Mesothelial cell of epicardium (in vitro differentiated cells): Measurements from ENCODE around the gene HSD17B4. TPM values are rescaled to one million over a fixed set of nuclear protein-coding genes. Genes with fewer than 3 reads are reported as not detected.
A peak's percentile ranks its signal among the peaks of the same experiment; 100 is the strongest.
"Not testable (repeated sequence)": the region's sequence is repeated elsewhere in the genome, so short reads cannot be mapped to it uniquely, and the experiment has no call there.

ENCODE experiments used
- DNase-seq, 2 experiments: peaks; one replicate each; pipeline ENCODE4 v3.0.0; 2021; ENCODE audit warnings: low spot score in 2 of 2; ENCODE audit not compliant: unreplicated experiment in 2 of 2
- H3K27ac Mint-ChIP-seq: 2 replicates; pipeline ENCODE4 v1.8.0; 2021; ENCODE audit warnings: mixed read lengths
- H3K27me3 Mint-ChIP-seq: 2 replicates; pipeline ENCODE4 v1.8.0; 2021; ENCODE audit warnings: low read depth, mixed read lengths
- H3K36me3 Mint-ChIP-seq: 2 replicates; pipeline ENCODE4 v1.8.0; 2021; ENCODE audit warnings: mixed read lengths
- H3K4me1 Mint-ChIP-seq: 2 replicates; pipeline ENCODE4 v1.8.0; 2021; ENCODE audit warnings: mixed read lengths
- H3K4me3 Mint-ChIP-seq: 2 replicates; pipeline ENCODE4 v1.8.0; 2021; ENCODE audit warnings: mild to moderate bottlenecking, moderate library complexity, mixed read lengths
- H3K9me3 Mint-ChIP-seq: 2 replicates; pipeline ENCODE4 v1.8.0; 2021; ENCODE audit warnings: mixed read lengths
- total RNA-seq: library from RNA; stranded (reverse); gene quantifications from 3 replicates; pipeline ENCODE4 v1.2.1, GENCODE V29; 2021
- TF ChIP-seq, protein P1 (sequence below): fragments of 200-600 bp; sonication (generic); IDR thresholded peaks from one replicate; pipeline ENCODE4 v1.5.0; 2021; ENCODE audit warnings: antibody characterized with exemption; ENCODE audit not compliant: unreplicated experiment

The HSD17B4 gene
- total RNA-seq, 1 donor from 2014 or later = 146 TPM

GRCh38 chr5:119449882-119450281 is 2.4 kb upstream of the HSD17B4 start:
- TF ChIP-seq, protein P1, sequence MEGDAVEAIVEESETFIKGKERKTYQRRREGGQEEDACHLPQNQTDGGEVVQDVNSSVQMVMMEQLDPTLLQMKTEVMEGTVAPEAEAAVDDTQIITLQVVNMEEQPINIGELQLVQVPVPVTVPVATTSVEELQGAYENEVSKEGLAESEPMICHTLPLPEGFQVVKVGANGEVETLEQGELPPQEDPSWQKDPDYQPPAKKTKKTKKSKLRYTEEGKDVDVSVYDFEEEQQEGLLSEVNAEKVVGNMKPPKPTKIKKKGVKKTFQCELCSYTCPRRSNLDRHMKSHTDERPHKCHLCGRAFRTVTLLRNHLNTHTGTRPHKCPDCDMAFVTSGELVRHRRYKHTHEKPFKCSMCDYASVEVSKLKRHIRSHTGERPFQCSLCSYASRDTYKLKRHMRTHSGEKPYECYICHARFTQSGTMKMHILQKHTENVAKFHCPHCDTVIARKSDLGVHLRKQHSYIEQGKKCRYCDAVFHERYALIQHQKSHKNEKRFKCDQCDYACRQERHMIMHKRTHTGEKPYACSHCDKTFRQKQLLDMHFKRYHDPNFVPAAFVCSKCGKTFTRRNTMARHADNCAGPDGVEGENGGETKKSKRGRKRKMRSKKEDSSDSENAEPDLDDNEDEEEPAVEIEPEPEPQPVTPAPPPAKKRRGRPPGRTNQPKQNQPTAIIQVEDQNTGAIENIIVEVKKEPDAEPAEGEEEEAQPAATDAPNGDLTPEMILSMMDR = no peak
- peaks cover 16% of the 10 kb centered on the region for H3K9me3 Mint-ChIP-seq
- DNase-seq = no peak
- no peak overlapping the region for H3K27ac Mint-ChIP-seq
- peaks cover 9% of the 10 kb centered on the region for H3K36me3 Mint-ChIP-seq
- H3K4me3 Mint-ChIP-seq = no peak overlapping the region
- H3K4me1 Mint-ChIP-seq = peaks cover 10% of the 10 kb centered on the region
- peaks cover 2% of the 10 kb centered on the region for H3K27me3 Mint-ChIP-seq

DNA sequence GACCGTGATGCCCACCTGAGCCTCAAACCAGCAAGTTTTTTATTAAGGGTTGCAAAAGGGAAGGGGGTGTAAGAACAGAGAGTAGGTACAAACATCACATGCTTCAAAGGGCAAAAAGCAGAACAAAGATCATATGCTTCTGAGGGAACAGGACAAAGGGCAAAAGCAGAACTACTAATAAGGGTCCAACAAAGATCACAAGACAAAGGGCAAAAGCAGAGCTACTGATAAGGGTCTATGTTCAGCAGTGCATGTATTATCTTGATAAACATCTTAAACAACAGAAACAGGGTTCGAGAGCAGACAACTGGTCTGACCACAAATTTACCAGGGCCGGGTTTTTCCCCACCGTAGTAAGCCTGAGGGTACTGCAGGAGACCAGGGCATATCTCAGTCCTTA is 1.7 kb upstream of the HSD17B4 start:
- Mint-ChIP-seq H3K9me3 (peaks cover 16% of the 10 kb centered on the region), H3K4me1 (peaks cover 10% of the 10 kb centered on the region)
- not testable (repeated sequence) for H3K27me3 Mint-ChIP-seq, H3K4me3 Mint-ChIP-seq, H3K36me3 Mint-ChIP-seq, DNase-seq, H3K27ac Mint-ChIP-seq

GRCh38 chr5:119451561-119451960 is 736 bp upstream of the HSD17B4 start:
- Mint-ChIP-seq H3K9me3 (peaks cover 16% of the 10 kb centered on the region), H3K4me1 (peaks cover 10% of the 10 kb centered on the region), H3K27me3 (peaks cover 2% of the 10 kb centered on the region), H3K36me3 (peaks cover 11% of the 10 kb centered on the region), H3K4me3 (peak overlapping the region; percentile 94), H3K27ac (no peak overlapping the region)
- no peak for DNase-seq
- TF ChIP-seq, protein P1 = no peak

DNA sequence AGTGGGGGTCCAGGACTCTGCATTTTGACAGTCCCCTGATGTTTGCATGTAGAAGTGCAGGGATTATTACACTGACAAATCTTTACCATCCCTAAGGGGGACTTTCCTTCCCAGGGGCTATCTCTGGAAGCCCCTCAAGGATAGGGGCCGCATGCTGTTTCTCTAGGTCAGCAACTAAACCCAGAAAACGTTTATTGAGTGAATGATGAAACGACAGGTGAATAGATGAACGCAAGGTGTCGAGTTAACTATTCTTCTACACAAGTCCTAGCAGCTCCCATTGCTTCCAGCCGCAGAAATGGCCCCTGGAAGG is 281 bp upstream of the HSD17B4 start:
- DNase-seq = no peak
- Mint-ChIP-seq H3K9me3 (peaks cover 16% of the 10 kb centered on the region), H3K27me3 (no peaks in the 10 kb centered on the region), H3K27ac (peak overlapping the region; percentile 96), H3K4me1 (peaks cover 10% of the 10 kb centered on the region), H3K36me3 (peaks cover 16% of the 10 kb centered on the region), H3K4me3 (peak overlapping the region; percentile 94)
- TF ChIP-seq, protein P1 = no peak

GRCh38 chr5:119453040-119453373 is 710 bp downstream of the HSD17B4 start:
- H3K36me3 Mint-ChIP-seq = peaks cover 19% of the 10 kb centered on the region
- peaks cover 10% of the 10 kb centered on the region for H3K4me1 Mint-ChIP-seq
- no peak for DNase-seq
- H3K27me3 Mint-ChIP-seq = no peaks in the 10 kb centered on the region
- H3K9me3 Mint-ChIP-seq = peaks cover 16% of the 10 kb centered on the region
- H3K4me3 Mint-ChIP-seq = peak overlapping the region; percentile 94
- H3K27ac Mint-ChIP-seq = peak overlapping the region; percentile 96
- TF ChIP-seq, protein P1 = no peak

DNA sequence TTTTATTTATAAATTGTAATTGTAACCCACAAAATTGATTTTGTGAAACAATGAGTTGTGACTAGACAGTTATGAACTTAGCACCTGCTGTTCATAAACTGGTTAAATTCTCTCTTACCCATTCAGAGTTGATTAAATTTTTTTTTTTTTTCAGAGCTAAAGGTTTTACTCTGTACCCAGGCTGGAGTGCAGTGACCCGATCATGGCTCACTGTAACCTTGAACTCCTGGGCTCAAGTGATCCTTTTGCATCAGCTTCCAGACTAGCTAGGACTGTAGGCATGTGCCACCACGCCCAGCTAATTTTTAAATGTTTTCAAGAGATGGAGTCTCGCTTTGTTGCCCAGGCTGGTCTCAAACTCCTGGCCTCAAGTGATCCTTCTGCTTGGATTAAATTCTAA is 1.9 kb downstream of the HSD17B4 start:
- Mint-ChIP-seq H3K27ac (no peak overlapping the region), H3K9me3 (peaks cover 16% of the 10 kb centered on the region), H3K4me3 (no peak overlapping the region), H3K27me3 (no peaks in the 10 kb centered on the region), H3K4me1 (peaks cover 10% of the 10 kb centered on the region), H3K36me3 (peaks cover 22% of the 10 kb centered on the region)
- TF ChIP-seq, protein P1 = no peak
- DNase-seq = no peak
